ENCODE data around the gene NUP88.

GRCh38 chr17:5464717-5465507 is 45.5 kb upstream of the NUP88 start:
- no peak for TF ChIP-seq CTCF (IDR thresholded peaks at IDR 0.05; ENCODE audit: low read depth, low read length, poor library complexity, severe bottlenecking)
- TF ChIP-seq EZH2phosphoT487 (IDR thresholded peaks at IDR 0.05; ENCODE audit: borderline replicate concordance, low read length): no peak
